SK-N-SH (cell line): Measurements from ENCODE around the gene PDE4D. TPM values are rescaled to one million over a fixed set of nuclear protein-coding genes. Genes with fewer than 3 reads are reported as not detected.

Experiments
- CTCF ChIA-PET: fragments of 300-600, 350-600 bp; formaldehyde crosslinking; extraction: SDS; loops from one replicate; lab custom pipeline; 2021; lab: Yijun Ruan, JAX
- POLR2A ChIA-PET: fragments of 350-600 bp; sonication (Branson Sonifier 250); formaldehyde crosslinking; extraction: SDS; loops from one replicate; lab custom pipeline; 2020; ENCODE audit warnings: antibody characterized with exemption, inconsistent platforms; lab: Yijun Ruan, JAX
- DNase-seq: peaks from one replicate; pipeline ENCODE4 v3.0.0; 2012
- H2AFZ ChIP-seq: fragments of 200-600 bp; sonication (generic); 2 replicates; pipeline ENCODE4 v1.8.1; 2016; ENCODE audit warnings: antibody characterized with exemption, mild to moderate bottlenecking, low read depth
- H3F3A ChIP-seq: fragments of 200-600 bp; sonication (generic); replicated peaks from 2 replicates; pipeline ENCODE3; 2016; ENCODE audit warnings: antibody characterized with exemption, mild to moderate bottlenecking; ENCODE audit not compliant: insufficient read depth
- H3K27ac ChIP-seq, 2 experiments: fragments of 200-500 bp in 1 of 2; fragments of 200-600 bp in 1 of 2; sonication (Bioruptor generic) in 1 of 2; sonication (generic), shearing (Covaris generic) in 1 of 2; 2 replicates each; pipeline versions ENCODE4 v1.5.1 to v1.6.1; 2014 to 2016; ENCODE audit warnings: low read depth in 2 of 2, inconsistent platforms in 1 of 2, low read length in 1 of 2, mild to moderate bottlenecking in 1 of 2, mixed read lengths in 1 of 2
- H3K27me3 ChIP-seq: fragments of 200-600 bp; sonication (generic), shearing (Covaris generic); 2 replicates; pipeline ENCODE4 v1.6.1; 2016; ENCODE audit warnings: mixed run types; ENCODE audit not compliant: insufficient read depth
- H3K36me3 ChIP-seq, 2 experiments: fragments of 200-500 bp in 1 of 2; fragments of 200-600 bp in 1 of 2; sonication (Bioruptor generic) in 1 of 2; sonication (generic) in 1 of 2; replicated peaks in 1 of 2; 2 replicates each; pipeline versions ENCODE3 to v1.5.1; 2014 to 2016; ENCODE audit warnings: low read length in 1 of 2, mild to moderate bottlenecking in 1 of 2; ENCODE audit not compliant: insufficient read depth in 2 of 2, control insufficient read depth in 1 of 2
- H3K4me1 ChIP-seq, 2 experiments: fragments of 200-500 bp in 1 of 2; fragments of 200-600 bp in 1 of 2; sonication (Bioruptor generic) in 1 of 2; sonication (generic), shearing (Covaris generic) in 1 of 2; 2 replicates each; pipeline versions ENCODE4 v1.5.1 to v1.6.1; 2014 to 2016; ENCODE audit warnings: low read depth in 1 of 2, low read length in 1 of 2, mixed run types in 1 of 2; ENCODE audit not compliant: insufficient read depth in 2 of 2, control insufficient read depth in 1 of 2
- H3K4me2 ChIP-seq: fragments of 200-600 bp; sonication (generic), shearing (Covaris generic); 2 replicates; pipeline ENCODE4 v1.6.1; 2017; ENCODE audit warnings: mixed run types
- H3K4me3 ChIP-seq, 2 experiments: fragments of 200-500 bp in 1 of 2; fragments of 200-600 bp in 1 of 2; sonication (Bioruptor generic) in 1 of 2; sonication (generic), shearing (Covaris generic) in 1 of 2; 2 replicates each; pipeline versions ENCODE4 v1.5.1 to v1.8.1; 2014 to 2016; ENCODE audit warnings: low read depth in 2 of 2, inconsistent platforms in 1 of 2, low read length in 1 of 2, mild to moderate bottlenecking in 1 of 2, mixed read lengths in 1 of 2, moderate library complexity in 1 of 2
- H3K79me2 ChIP-seq: fragments of 200-600 bp; sonication (generic); 2 replicates; pipeline ENCODE4 v1.8.1; 2017; ENCODE audit warnings: mild to moderate bottlenecking; ENCODE audit not compliant: insufficient read depth
- H3K9ac ChIP-seq: fragments of 200-600 bp; sonication (generic); 2 replicates; pipeline ENCODE4 v1.6.1; 2017; ENCODE audit warnings: mixed run types
- H3K9me2 ChIP-seq: fragments of 200-600 bp; sonication (generic); 2 replicates; pipeline ENCODE4 v1.6.1; 2017; ENCODE audit warnings: mixed run types
- H3K9me3 ChIP-seq: fragments of 200-600 bp; sonication (generic); 2 replicates; pipeline ENCODE4 v1.6.1; 2017; ENCODE audit warnings: mixed run types, mild to moderate bottlenecking, moderate library complexity
- H4K20me1 ChIP-seq: fragments of 200-600 bp; sonication (generic); 2 replicates; pipeline ENCODE4 v1.6.1; 2017; ENCODE audit warnings: mild to moderate bottlenecking, mixed run types; ENCODE audit not compliant: insufficient read depth
- CHD2 ChIP-seq: fragments of 150-350 bp; IDR thresholded peaks from 2 replicates; pipeline ENCODE4 v1.6.1; 2018; ENCODE audit warnings: low read length; ENCODE audit not compliant: partially characterized antibody
- CTCF ChIP-seq: fragments of 200-600 bp; sonication (generic); IDR thresholded peaks from 2 replicates; pipeline ENCODE4 v1.6.1; 2017; ENCODE audit warnings: antibody characterized with exemption, mild to moderate bottlenecking, moderate library complexity
- ELF1 ChIP-seq: IDR thresholded peaks from 2 replicates; pipeline ENCODE4 v1.4.0; 2012
- EP300 ChIP-seq, 2 experiments: IDR thresholded peaks; 2 replicates each; pipeline versions ENCODE4 v1.4.0 to v1.6.1; 2012; ENCODE audit warnings: borderline replicate concordance in 1 of 2, low read depth in 1 of 2, low read length in 1 of 2
- EZH2phosphoT487 ChIP-seq: fragments of 200-600 bp; sonication (generic); IDR thresholded peaks from 2 replicates; pipeline ENCODE4 v1.6.1; 2017; ENCODE audit warnings: low read depth, mixed run types, mild to moderate bottlenecking, antibody characterized with exemption, moderate library complexity, borderline replicate concordance
- GABPA ChIP-seq: IDR thresholded peaks from 2 replicates; pipeline ENCODE4 v1.4.0; 2012; ENCODE audit warnings: low read depth, mild to moderate bottlenecking
- GATA2 ChIP-seq: sonication (generic); formaldehyde crosslinking; IDR thresholded peaks from 2 replicates; pipeline ENCODE4 v1.5.0; 2020; ENCODE audit warnings: mild to moderate bottlenecking, missing genetic modification reagents
- MEF2A ChIP-seq: IDR thresholded peaks from 2 replicates; pipeline ENCODE4 v1.4.0; 2012; ENCODE audit warnings: low read depth, borderline replicate concordance
- NFIC ChIP-seq: IDR thresholded peaks from 2 replicates; pipeline ENCODE4 v1.4.0; 2012; ENCODE audit warnings: borderline replicate concordance
- NRF1 ChIP-seq: IDR thresholded peaks from 2 replicates; pipeline ENCODE4 v1.6.1; 2012; ENCODE audit warnings: low read depth, mild to moderate bottlenecking, low read length
- RCOR1 ChIP-seq: fragments of 150-350 bp; IDR thresholded peaks from 2 replicates; pipeline ENCODE4 v1.6.1; 2017; ENCODE audit warnings: antibody characterized with exemption, low read length
- SIN3A ChIP-seq: IDR thresholded peaks from 2 replicates; pipeline ENCODE4 v1.6.1; 2012; ENCODE audit warnings: low read depth, mild to moderate bottlenecking, low read length, moderate library complexity, borderline replicate concordance
- TAF1 ChIP-seq: IDR thresholded peaks from 2 replicates; pipeline ENCODE4 v1.6.1; 2012; ENCODE audit warnings: low read depth, mild to moderate bottlenecking, low read length, moderate library complexity, borderline replicate concordance
- TCF12 ChIP-seq: IDR thresholded peaks from 2 replicates; pipeline ENCODE4 v1.4.0; 2012
- USF2 ChIP-seq: fragments of 150-350 bp; IDR thresholded peaks from 2 replicates; pipeline ENCODE4 v1.6.1; 2017; ENCODE audit warnings: antibody characterized with exemption, low read length, low read depth, borderline replicate concordance
- ZBTB33 ChIP-seq: IDR thresholded peaks from 2 replicates; pipeline ENCODE4 v1.4.0; 2012; ENCODE audit warnings: low read depth, borderline replicate concordance
- WGBS: methylation state at CpG from one replicate; pipeline ENCODE4 v1.1.6; 2017; ENCODE audit warnings: low lambda C conversion rate; 5-methylcytosine and 5-hydroxymethylcytosine counted together
- polyA plus RNA-seq, 3 experiments: library from polyadenylated mRNA; depleted of rRNA; stranded (reverse); fragments of >200 nt; gene quantifications; 2 replicates each; pipeline ENCODE4 v1.2.3, GENCODE V29; 2012

The PDE4D gene
- polyA plus RNA-seq, 1 of the 3 experiments (the other 2 are of a cell fraction): 2.4 TPM

- H3K9me3 ChIP-seq: no peaks in the 10 kb centered on the region
- WGBS: 98% methylated on average over 9 of the region's 9 CpGs
- no peaks in the 10 kb centered on the region for H3K36me3 ChIP-seq
- no peak for DNase-seq
- peaks cover 4% of the 10 kb centered on the region in 2 experiments; a peak in 2 of 4 replicates for H3K4me1 ChIP-seq
- no peak overlapping the region for H3K27ac ChIP-seq
- H3K4me3 ChIP-seq: no peak overlapping the region
- H3K4me2 ChIP-seq: no peak overlapping the region
- H3K79me2 ChIP-seq: no peaks in the 10 kb centered on the region
- no peaks in the 10 kb centered on the region for H3K9me2 ChIP-seq
- H3K9ac ChIP-seq: no peak overlapping the region
- H3F3A ChIP-seq: peaks cover 7% of the 10 kb centered on the region
- H4K20me1 ChIP-seq: no peaks in the 10 kb centered on the region
- no peaks in the 10 kb centered on the region for H3K27me3 ChIP-seq
- no peak overlapping the region for H2AFZ ChIP-seq
- CTCF ChIA-PET: interaction anchor here (0.8 to 2.2 kb wide), 6 partner anchors 11 to 275 kb away, joined by 3 to 8 read pairs (median 4); no protein-coding TSS in a partner anchor
- no peak for TF ChIP-seq MEF2A
- TF ChIP-seq NFIC: no peak
- no peak for TF ChIP-seq CHD2
- no peak for TF ChIP-seq CTCF
- TF ChIP-seq ELF1: no peak
- no peak for TF ChIP-seq TCF12
- no peak for TF ChIP-seq TAF1
- no peak for TF ChIP-seq RCOR1
- TF ChIP-seq, all 33 proteins: peak for 0
- POLR2A ChIA-PET: no interaction called here
Measured at GRCh38 chr5:59161221-59162105, 732.1 kb downstream of the PDE4D start.

- Histone ChIP-seq H4K20me1 (no peaks in the 10 kb centered on the region), H3K27ac (no peak overlapping the region)
- POLR2A ChIA-PET: interaction anchor here (0.6 kb wide), 1 partner anchor 31 kb away, joined by 3 read pairs; no protein-coding TSS in a partner anchor
- TF ChIP-seq TAF1 (no peak), CHD2 (no peak), GATA2 (CRISPR knock-in tag) (no peak), ZBTB33 (no peak), GABPA (no peak), CTCF (no peak), USF2 (no peak), SIN3A (no peak), NFIC (no peak), NRF1 (no peak), EP300 (IDR thresholded peaks at IDR 0.05; ENCODE audit: borderline replicate concordance in 1 of 2, low read depth in 1 of 2, low read length in 1 of 2) (no peak), EZH2phosphoT487 (no peak)
Measured at GRCh38 chr5:59158637-59159391, 734.7 kb downstream of the PDE4D start.

More at GRCh38 chr5:59158637-59159391, 734.7 kb downstream of the PDE4D start:
- Histone ChIP-seq H3K9me3 (no peaks in the 10 kb centered on the region), H3K4me1 (peaks cover 2% of the 10 kb centered on the region in 2 experiments; a peak in 2 of 4 replicates), H3K4me2 (no peak overlapping the region), H3K36me3 (no peaks in the 10 kb centered on the region), H3K27me3 (no peaks in the 10 kb centered on the region), H3K79me2 (no peaks in the 10 kb centered on the region), H3K9ac (no peak overlapping the region), H3K4me3 (no peak overlapping the region), H2AFZ (no peak overlapping the region), H3K9me2 (no peaks in the 10 kb centered on the region), H3F3A (no peaks in the 10 kb centered on the region)
- WGBS: 25% methylated on average over 2 of the region's 2 CpGs
- DNase-seq: no peak
- CTCF ChIA-PET: interaction anchor here (0.8 to 2.2 kb wide), 6 partner anchors 8 to 272 kb away, joined by 3 to 12 read pairs (median 6); no protein-coding TSS in a partner anchor
